CD4-positive, alpha-beta T cell treated with Interleukin-1 beta for 1 hour (primary cell): ENCODE measurements around the gene POLR2A.

Source experiments
- DNase-seq, 2 donors: peaks; one replicate each; pipeline ENCODE4 v3.0.0-alpha.2; 2020 to 2022

Gene POLR2A

GRCh38 chr17:7484067-7484918 is at the start of gene POLR2A:
Gene POLR2A, plus strand, starts transcription at chr17:7484366.
- peak; percentile 98 to 99 for DNase-seq

DNA sequence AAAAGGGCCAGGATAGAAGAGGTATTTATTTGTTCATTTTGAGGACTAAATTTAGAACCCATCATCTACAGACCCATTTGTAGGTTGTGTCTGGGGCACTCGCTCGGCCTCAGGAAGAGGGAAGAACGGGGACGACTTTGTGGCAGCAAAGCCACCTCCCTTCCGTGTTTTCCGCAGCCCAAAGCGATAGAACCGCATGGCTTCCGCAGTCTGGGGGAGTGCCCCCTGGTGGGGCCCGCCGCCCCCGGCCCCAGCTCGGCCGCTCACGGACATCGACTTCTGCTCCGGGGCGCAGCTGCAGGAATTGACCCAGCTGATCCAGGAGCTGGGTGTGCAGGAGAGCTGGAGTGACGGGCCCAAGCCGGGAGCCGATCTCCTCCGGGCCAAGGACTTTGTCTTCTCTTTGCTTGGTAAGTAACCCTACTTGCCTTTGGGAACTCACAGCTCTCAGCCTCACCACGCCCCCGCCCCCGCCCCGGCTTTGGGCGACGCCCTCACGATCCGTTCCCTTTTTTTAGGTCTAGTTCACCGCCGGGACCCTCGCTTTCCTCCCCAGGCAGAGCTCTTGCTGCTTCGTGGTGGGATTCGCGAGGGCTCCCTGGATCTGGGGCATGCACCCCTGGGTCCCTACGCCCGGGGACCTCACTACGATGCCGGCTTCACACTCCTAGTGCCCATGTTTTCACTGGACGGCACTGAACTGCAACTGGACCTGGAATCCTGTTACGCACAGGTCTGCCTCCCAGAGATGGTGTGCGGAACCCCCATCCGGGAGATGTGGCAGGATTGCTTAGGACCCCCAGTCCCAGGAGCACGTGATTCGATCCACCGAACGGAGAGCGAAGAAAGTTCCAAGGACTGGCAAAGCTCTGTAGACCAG is 48.2 kb upstream of the POLR2A start:
- peak in 1 of 2 donors; percentile 54 for DNase-seq

DNA sequence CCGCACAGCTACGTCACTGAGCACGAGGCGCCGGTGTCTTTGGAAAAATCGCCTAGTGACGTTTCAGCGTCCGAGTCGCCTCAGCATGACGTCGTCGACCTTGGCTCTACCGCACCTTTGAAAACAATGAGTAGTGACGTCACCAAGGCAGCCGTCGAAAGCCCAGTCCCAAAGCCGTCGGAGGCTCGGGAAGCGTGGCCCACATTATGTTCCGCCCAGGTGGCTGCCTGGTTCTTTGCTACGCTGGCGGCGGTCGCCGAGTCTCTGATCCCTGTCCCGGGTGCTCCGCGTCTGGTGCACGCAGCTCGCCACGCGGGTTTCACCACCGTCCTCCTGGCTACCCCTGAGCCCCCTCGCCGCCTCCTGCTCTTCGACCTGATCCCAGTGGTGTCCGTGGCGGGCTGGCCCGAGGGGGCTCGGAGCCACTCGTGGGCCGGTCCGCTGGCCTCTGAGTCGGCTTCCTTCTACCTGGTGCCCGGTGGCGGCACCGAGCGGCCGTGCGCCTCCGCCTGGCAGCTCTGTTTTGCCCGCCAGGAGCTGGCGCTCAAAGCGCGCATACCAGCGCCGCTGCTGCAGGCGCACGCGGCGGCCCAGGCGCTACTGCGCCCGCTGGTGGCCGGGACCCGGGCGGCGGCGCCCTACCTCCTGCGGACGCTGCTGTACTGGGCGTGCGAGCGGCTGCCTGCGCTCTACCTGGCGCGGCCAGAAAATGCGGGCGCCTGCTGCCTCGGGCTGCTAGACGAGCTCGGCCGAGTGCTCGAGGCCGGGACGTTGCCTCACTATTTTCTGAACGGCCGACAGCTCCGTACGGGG is 47.4 kb upstream of the POLR2A start:
- DNase-seq: peak; percentile 85 to 86

DNA sequence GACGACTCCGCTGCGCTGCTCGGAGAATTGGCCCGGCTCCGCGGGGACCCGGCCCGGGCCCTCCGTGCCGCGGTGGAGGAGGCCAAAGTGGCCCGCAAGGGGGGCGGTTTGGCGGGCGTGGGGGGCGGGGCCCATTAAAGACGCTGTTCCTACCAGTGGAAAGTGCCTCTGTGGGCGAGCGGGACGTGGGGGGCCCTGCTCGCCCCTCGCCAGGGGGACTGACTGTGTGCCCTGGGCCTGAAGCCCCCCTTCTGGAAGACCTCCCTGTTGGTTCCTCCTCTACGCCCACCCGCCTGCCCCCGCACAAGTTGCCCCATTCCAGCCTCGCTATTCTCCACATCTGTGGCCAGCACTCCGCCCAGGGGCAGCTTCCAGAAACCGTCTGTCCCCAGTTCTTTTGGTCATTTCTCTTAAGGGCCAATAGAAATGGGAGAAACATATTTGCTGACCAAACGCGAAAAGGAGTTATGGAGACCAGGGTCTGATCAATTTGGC is 46.8 kb upstream of the POLR2A start:
- DNase-seq: no peak

DNA sequence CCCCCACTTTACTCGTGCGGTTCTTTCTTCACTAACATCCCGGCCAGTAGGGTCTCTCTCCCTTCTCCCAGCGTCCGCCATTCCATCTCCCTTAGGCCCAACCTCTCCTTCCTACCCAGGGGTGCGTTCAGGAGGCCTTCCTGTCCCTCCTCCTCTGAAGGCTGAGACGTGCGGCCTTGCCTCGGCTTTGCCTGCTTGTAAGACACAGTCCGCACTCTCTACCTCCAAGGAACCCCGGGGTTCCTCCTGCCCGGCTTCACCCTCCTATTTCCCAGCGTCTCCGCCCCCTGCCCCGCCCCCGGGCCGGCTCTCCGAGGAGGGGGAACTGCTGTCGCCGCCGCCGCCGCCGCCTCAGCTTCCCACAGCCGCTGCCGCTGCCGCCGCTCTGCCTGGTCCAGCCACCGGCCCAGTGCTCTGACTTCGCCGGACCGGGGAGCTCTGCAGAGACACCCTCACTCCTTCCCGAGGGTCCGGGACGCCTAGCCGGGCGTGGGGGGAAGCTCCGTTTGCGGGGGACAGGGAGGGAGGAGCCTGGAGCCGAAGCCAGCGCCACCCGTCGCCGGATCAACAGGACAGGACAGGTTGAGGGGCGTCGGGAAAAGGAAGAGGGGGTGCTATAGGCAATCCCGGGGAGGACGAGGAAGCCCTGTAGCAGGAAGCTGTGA is 46.1 kb upstream of the POLR2A start:
- DNase-seq: peak; percentile 47 to 67

DNA sequence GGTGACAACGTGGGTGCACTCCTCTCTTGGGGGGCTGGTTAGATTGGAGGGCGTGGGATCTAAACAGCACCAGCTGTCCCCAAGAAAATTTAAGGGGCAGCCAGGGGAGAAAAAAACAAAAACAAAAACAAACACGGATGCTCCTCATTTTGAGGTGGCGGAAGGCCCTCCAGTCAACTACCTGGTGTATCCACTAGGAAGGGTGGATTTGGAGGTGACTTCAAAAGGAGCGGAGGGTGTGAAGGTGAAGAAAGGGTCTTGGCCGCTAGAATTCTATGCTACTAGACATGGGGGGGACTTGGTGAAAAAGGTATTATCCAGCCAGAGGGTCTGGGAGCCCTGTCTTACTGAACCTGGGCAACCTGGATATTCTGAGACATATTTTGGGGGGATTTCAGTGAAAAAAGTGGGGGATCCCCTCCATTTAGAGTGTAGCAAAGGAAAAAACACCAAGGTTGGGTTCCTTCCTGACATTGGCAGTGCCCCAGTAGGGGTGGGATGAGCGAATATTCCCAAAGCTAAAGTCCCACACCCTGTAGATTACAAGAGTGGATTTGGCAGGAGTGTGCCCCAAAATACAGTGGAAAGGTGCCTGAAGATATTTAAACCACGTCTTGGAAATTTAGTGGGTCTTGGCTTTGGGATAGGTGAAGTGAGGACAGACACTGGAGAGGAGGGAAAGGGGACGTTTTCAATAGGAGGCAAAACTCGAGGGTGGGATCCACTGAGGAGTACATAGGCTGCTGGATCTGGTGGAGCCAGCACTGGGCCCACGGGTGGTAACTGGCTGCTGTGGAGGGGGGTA is 45.3 kb upstream of the POLR2A start:
- no peak for DNase-seq

DNA sequence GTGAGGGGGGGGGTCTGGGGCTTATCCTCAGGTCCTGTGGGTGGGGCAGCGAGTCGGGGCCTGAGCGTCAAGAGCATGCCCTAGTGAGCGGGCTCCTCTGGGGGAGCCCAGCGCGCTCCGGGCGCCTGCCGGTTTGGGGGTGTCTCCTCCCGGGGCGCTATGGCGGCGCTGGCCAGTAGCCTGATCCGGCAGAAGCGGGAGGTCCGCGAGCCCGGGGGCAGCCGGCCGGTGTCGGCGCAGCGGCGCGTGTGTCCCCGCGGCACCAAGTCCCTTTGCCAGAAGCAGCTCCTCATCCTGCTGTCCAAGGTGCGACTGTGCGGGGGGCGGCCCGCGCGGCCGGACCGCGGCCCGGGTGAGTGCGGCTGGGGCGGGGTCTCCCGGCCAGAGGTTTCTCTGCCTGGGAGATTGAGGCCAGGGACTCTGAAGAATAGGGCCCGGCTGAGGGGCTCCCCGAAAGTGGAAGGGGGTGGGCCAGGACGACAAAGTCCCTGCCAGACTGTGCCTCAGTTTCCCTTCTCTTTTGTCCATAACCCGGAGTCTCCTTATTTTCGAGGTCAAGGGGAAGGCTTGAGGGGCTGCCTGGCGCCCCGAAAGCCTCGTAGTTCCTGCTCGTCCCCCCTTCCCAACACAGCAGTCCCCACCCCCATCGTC is 44.6 kb upstream of the POLR2A start, which contains the start of gene FGF11:
Gene FGF11 (plus strand): TSS at position 51 of the 651 bp plus-strand sequence. CDS start 109 bp downstream, at position 160.
- DNase-seq: no peak

DNA sequence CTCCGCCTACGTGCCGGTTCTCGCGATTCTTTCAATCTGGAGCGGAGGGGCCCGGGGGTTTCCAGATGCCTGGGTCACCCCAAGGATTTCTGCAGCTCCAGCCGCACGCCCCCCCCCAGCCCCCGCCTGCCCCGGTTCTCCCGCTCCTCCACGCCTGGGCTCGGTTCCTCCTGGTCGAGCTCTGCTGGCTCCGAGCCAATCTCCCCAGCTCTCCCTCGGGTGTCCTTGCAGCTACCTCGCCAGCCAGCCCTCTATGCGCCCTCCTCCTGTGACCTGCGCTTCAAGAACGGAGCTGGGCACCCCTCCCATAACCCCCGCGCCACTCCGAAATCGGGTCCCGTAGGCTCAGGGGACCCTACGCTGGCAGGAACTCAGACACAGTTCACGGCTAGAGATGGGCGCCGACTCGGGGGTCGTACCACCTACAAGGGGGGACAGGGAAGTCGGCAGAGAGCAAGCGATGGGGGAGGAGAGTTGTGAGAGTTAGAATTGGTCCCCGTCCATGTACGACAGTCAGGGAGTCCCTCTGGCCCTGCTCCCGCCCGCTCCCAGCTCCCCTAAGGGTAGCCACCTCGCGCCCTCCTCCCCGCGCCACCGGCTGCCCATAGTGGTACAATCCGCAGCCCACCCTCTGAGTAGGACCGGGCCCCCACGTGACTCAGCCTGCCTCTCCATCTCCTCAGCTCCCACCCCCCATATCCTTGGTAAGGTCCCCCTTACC is 43.9 kb upstream of the POLR2A start:
- DNase-seq: peak; percentile 25 to 26

DNA sequence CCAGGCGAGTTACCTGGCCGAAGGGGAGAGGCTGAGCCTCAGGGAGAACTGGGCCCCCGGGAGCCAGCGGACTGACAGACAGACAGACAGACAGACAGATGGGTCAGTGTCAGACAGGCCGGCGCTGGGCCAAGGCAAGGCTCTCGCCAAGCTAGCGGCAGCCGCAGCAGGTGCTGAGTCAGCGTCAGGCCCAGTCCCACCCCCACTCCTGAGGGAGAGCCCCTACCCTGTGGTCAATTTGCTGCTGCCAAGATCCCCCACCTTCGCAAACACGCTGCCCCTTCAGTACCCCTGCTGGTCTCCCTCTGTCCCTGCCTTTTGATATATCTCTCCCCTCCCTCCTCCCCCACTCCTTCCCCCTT is 43.4 kb upstream of the POLR2A start:
- no peak for DNase-seq

GRCh38 chr17:7441266-7441665 is 42.9 kb upstream of the POLR2A start:
- no peak for DNase-seq

DNA sequence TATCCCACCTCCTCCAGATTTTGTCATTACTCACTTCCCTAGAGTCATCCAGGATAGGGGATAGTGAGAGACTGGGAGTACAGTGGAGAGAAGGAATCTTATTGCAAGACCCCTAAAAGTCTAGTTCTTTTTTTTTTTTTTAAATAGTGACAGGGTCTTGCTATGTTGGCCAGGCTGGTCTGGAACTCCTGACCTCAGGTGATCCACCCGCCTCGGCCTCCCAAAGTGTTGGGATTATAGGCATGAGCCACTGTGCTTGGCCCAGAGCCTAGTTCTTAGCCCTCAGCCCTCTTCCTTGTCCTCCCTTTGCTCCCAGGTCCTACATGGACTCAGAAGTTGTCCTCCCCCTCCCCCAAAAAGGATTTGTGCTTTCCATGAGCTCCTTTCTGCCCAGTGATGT is 42.0 kb upstream of the POLR2A start:
- no peak for DNase-seq

DNA sequence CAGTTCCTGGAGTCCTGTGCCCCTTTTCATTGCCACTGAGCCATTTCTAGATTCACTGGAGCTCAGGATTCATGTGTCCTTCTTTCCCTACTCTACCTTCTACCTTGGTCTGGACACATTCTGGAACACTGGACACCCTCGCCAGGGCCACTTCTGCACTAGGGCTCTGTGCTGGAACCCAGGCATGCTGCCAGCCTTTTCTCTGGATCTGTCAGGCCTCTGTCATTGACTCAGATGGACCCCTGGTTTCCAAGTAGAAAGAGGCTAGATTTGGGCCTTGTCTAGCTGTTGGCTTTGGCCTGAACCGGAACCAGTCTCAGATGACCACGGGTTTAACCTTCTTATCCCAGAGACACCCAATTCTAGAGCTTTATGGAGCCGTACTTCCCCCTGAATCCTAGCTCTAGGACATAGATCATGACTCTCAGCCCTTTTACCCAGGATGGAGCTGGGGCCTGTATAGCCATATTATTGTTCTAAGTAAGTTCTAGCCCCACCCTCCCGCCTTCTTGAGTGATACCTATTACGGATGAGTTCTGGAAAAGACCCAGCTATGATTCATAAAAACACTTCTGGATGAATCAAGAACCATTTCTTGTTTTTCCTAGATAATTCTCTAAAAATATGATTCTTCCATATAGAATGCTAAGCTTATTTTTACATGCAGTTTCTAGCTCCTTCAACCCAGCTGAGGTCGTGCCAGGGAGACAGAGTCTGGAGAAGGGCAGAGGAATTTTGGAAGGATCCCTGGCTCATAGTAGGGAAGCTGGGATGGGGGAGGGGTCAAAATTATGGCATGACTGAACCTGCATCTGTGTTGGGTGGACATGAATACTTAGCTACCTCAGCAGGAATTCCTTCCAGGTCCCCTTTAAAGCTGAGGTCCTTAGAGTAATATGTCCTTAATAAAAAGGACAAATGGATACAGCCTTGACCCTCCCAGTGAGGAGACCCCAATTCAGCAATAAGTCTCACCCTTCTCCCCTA is 40.4 kb upstream of the POLR2A start:
- DNase-seq: no peak

DNA sequence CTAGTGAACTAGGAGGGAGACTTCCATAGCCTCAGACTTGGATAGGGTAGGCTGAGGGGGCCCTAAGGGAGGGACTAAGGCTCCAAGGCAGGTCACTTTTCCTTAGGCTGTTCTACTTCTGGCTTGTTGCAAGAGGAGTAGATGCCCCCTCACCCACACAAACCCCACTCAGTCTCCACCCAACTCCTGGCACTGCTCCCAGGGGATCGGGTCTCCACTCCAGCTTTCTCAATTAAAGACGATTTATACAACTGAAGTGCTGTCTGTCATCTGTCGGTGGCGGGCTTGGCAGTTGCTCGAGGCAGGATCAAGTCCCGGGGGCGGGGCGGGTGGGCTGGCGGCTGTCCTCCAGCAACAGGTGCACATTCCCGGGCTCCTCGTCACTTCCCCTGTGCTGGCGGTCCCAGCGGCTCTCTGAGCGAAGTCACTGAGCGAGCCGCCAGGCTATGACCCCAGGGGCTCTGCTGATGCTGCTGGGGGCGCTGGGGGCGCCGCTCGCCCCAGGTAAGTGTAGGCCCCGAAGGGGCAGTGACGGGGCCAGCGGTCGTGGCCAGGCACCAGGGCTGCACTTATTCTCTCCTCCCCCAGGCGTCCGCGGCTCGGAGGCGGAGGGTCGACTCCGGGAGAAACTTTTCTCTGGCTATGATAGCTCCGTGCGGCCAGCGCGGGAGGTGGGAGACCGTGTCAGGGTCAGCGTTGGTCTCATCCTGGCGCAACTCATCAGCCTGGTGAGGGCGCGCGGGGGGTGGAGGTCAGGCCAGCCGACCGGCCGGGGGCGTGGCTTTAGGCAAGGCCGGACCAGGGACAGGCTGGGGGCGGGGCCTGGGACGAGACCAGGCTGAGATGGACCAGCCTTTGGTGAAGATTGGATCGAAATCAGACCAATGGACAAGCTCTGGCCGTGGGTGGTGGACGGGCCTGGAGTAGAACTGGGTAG is 39.2 kb upstream of the POLR2A start, which contains the start of gene CHRNB1:
Gene CHRNB1 (plus strand): TSS at position 380 of the 937 bp plus-strand sequence. CDS start 67 bp downstream, at position 447.
- DNase-seq: peak in 1 of 2 donors; percentile 60

DNA sequence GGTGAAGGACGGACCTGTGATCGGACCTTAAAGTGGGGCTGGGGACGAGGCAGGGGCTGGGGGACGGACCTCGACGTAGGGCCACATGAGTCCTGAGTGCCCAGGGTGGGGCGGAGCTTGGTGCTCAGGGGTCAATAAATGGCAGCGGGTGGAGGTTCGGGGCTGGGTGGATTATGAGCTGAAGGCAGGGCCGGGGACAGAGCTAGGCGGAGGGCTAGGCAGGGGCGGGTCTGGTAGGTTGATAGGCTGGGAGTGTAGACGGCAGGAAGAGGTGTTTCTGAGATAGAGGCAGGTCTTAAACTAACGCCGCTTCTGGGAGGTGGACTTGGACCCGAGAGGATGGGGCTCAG is 38.6 kb upstream of the POLR2A start:
- peak; percentile 21 to 43 for DNase-seq

DNA sequence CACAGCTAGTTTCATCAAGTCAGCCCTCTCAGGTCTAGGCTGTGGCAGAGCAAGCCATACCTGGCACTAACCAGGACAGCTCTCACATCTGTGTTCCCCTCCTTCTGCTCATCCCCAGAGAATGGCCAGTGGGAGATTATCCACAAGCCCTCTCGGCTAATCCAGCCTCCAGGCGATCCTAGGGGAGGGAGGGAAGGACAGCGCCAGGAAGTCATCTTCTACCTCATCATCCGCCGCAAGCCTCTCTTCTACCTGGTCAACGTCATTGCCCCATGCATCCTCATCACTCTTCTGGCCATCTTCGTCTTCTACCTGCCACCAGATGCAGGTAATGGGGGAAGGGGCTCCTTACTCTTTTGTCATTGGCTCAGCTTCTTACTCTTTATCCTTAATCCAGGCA is 35.7 kb upstream of the POLR2A start:
- DNase-seq: no peak

GRCh38 chr17:7459961-7460545 is 24.1 kb upstream of the POLR2A start:
- DNase-seq: no peak
